GDM1 (cell line): Measurements from ENCODE around the gene PDXP.
"Not testable (repeated sequence)": the region's sequence is repeated elsewhere in the genome, so short reads cannot be mapped to it uniquely, and the experiment has no call there.

Experiments used
- DNase-seq: peaks from one replicate; lab custom pipeline; 2025; lab: John Stamatoyannopoulos, UW

PDXP gene, protein sequence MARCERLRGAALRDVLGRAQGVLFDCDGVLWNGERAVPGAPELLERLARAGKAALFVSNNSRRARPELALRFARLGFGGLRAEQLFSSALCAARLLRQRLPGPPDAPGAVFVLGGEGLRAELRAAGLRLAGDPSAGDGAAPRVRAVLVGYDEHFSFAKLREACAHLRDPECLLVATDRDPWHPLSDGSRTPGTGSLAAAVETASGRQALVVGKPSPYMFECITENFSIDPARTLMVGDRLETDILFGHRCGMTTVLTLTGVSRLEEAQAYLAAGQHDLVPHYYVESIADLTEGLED

DNA sequence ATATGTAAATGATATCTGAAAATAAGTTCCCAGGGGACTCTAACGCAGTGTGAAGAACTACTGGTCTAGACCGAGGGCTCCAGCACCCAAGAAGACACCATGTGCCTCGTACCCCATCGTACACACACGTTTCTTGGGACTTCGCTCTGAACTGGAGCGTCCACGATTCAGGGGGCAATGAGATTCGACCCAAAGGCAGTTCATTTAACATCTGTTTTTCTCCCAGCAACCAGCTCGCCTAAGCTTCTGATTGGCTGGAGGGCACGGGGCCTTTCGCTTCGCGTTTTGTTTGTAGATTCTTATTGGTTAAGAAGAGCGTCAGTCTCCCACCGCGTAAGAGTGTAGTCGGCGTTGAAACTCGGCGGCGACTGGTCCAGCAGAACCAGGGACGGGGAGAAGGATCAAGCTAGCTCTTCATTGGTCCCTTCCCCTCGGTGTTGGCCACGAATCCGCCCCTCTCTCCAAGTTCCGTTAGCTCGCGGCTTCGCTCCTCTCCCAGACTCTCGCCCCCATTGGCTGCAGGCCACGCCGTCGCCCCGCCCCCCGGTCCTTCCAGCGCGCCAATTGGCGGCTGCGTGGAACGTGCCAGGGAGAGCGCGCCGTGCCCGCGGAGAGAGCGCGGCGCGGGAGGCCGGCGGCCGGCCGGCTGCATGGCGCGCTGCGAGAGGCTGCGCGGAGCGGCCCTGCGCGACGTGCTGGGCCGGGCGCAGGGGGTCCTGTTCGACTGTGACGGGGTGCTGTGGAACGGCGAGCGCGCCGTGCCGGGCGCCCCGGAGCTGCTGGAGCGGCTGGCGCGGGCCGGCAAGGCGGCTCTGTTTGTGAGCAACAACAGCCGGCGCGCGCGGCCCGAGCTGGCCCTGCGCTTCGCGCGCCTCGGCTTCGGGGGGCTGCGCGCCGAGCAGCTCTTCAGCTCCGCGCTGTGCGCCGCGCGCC lies at the start of gene PDXP:
TSS of gene PDXP (plus strand) at position 591 of the 933 bp plus-strand sequence. CDS start at position 651, 60 bp downstream.
- DNase-seq, result peak; percentile 100

DNA sequence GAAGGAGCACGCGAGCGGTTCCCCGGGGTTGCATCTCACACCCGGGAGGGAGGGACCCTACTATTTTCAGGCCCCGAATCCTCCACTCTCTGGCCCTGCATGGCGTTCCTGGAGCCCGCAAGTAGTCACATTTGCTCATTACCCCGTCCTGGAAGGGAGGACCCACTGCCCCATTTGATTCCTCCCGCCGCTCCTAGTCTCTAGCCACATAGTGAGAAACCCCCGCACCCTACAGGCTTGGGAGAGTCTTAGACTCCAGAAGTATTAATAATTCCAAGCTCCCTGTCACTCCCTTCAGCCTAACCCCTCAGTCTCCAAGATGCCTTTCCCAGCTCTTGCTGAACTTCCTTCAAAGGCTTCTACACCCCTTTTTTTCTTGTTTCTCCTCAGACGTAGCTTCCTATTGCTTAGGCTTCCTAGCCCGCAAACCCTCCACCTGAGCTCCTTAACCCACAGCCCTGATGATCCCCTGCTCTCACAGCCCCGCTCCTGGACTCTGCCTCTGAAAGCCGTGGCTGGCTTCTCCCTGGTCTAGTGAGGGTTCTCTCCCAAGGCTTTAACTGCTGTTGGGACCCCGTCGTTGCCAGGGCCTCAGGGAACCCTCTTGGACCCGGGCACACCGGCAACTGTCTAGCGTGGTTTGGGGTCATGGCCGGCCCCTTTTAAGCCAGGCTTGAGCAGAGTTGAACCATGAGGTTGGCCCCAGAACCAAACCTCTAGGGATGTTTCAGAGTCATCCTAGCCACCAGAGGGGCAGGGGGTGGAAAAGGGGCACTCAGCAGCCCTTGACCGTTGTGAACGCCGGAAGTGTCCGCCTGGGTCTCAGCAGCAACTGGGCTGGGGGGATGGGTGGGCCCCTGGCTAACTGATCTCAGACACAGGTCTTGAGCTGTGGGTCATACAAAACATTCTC lies 49.0 kb upstream of the PDXP start:
- no peak for DNase-seq

DNA sequence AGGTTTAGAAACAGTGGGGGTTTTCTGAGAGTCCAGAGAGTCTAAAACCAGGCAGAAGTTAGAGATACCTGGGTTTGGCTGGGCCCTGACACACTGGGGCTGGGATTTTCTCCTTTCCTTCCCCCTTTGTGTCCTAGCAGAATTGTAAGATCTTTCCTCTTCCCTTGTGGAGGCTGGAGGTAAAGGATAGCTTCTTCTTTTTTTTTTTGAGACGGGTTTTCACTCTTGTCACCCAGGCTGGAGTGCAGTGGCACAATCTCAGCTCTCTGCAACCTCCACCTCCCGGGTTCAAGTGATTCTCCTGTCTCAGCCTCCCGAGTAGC lies 48.4 kb upstream of the PDXP start:
- not testable (repeated sequence) for DNase-seq

DNA sequence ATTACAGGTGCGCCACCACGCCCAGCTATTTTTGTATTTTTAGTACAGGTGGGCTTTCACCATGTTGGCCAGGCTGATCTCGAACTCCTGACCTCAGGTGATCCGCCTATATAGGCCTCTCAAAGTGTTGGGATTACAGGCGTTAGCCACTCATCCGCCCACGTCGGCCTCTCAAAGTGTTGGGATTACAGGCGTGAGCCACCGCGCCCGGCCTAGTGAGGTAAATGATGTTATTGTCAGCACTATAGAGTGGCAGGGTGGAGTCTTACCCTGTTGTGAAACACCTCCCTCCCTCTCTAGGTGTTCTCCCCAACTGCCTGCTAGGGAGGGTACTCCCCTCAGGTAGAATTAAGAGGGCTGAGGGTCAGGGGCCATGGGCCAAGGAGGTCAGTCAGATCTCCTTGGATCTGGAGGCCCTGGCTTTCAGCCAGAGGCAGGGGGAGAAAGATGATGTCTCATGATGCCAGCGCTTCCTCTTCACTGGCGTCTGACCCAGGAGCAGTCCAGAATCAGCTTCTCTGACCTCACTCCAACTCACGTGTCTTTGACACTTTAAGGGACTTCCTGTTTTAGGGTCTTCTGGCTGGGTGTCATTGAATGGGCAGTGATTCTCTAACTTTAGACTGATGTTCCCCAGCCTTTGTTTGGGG lies 47.9 kb upstream of the PDXP start:
- DNase-seq, result no peak

DNA sequence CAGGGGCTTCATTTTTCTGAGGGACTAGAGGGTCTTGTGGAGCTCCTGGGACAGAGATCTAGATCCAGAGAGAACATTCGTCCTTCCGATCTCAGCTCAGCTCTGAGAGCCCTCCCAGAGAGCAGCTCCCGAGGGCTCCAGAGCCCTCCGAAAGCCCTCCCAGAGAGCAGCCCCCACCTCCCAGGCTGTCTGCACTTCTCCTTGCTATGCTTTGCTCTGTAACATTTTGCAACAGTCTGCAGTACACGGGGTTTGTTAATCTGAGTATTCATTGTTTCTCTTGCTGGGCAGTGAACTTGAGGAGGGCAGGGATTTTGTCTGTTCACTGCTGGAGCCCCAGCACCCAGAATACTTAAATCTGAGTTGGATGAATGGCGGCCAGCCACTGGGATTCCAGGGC lies 47.3 kb upstream of the PDXP start:
- no peak for DNase-seq

DNA sequence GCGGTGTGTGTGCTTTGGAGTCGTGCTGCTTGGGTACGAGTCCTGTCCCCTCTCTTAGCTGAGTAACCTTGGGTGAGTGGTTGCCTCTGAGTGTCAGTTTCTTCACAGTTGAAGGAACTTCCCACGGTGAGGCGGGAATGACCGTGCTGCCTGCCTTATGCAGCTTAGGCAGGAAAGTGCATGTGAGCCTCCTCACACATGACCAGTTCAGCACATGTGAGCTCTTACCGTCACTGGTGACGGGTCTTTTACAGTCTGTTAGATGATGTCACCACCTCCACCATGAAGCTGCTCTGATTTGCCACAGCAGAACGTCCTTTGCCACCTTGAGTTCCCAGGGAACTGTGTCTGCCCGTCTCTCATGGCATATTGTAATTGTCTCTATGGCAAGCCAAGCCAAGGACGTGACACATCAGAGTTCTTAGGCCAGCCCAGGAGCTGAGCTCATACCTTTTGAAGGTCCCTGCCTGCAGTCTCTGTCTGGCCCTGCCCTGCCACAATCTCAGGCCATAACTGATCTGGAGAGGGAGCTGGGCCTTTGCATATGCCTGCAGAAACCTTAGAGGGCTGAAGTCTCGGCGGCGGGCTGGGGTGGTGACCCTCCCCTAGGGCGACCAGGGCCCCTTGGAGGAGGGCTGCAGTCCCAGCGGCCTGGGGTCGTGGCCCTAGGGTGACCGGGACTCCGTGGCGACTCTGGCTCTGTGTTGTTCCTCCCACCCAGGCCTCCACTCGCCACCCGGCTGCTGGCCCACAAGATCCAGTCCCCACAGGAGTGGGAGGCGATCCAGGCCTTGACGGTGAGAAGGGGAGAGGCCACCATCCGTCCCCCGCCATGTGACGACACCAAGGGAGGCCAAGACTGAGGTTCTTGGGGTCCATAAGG lies 42.1 kb upstream of the PDXP start:
- DNase-seq, result no peak

DNA sequence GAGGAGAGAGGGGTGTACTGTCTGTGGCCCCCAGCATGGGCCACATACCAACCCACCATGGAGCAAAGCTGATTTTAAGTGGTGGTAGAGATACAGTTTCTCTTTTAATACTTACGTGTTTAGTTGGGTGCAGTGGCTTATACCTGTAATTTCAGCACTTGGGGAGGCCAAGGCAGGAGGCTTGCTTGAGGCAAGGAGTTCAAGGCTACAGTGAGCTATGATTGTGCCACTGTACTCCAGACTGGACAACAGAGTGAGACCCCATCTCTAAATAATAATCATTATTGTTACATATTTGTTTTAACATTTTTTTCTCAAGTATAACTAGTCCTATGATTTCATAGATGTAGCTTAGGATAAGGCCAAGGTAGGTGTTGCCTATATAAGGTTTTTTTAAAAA lies 41.1 kb upstream of the PDXP start:
- no peak for DNase-seq

DNA sequence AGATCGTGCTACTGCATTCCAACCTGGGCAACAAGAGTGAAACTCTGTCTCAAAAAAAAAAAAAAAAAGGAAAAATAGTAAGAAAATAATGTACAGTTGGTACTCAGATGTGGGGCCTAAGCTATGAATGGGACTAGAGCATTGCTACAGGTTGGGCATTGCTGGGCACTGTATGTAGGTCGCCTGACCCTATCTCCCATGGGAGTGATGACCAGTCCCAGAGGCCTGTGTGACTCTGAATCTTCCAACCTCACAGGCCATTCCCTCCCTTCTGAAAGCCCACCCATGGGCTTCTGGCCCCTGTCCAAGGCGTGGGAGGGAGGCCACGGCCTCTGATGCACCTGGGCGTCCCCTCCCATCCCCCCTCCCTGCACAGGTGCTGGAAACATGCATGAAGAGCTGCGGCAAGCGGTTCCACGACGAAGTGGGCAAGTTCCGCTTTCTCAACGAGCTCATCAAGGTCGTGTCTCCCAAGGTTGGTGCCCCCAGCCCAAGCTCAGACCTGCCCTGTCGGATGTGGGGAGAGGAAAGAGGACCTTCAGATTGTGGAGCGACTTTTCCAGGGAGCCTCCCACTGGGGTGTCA lies 40.4 kb upstream of the PDXP start:
- no peak for DNase-seq

DNA sequence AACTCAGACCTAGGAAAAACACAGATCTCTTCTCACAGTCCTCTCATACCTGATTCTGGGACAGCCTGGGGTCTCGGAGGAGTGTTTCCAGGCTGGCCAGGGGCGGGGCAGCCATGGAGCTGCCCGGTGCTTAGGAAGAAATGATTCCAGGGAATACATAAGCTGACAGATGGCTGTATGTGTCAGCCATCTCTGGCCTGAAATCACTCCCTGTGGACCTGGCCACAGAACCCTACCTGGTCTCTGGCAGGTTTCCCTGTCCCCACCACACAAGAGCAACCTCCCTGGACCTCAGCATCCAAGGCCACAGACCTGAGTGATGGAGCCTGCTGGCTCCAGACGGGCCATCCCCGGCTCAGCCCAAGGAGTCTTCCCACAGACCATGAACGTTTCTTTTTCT lies 39.8 kb upstream of the PDXP start:
- DNase-seq, result no peak

DNA sequence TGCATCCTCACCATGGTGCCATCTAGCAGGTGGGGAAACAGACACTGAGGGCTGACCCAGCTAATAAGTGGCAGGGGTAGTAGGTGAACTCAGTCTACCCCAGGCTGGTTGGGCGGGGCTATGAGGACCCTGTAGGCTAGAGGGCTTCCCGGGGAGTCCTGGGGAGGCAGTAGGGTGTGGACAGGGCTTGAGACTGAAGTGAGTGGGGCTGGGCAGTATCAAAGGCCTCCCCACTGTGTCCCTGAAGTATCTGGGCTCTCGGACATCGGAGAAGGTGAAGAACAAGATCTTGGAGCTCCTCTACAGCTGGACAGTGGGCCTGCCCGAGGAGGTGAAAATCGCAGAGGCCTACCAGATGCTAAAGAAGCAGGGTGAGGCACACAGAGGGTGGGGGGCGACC lies 38.5 kb upstream of the PDXP start:
- DNase-seq, result no peak

DNA sequence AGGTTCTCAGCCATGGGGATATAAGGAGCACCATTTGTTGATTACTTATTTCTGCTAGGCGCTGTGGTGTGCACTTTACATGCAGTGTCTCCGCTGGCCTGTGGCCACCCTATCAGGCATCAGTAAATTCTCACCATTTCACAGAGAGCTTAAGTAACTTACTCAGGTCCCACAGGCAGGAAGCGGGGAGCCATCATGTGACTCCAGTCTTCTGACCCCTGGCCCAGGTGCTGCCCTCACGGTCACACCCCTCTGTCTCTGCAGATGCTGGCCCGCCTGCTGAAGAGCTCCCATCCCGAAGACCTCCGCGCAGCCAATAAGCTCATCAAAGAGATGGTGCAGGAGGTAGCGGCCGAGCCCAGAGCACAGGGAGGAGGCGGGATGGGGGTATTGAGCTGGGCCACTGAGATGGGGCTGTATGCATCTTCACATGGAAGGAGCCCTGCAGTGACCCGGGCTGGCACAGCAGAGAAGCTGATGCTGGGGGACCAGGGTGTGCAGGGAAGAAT lies 37.1 kb upstream of the PDXP start:
- DNase-seq, result no peak

DNA sequence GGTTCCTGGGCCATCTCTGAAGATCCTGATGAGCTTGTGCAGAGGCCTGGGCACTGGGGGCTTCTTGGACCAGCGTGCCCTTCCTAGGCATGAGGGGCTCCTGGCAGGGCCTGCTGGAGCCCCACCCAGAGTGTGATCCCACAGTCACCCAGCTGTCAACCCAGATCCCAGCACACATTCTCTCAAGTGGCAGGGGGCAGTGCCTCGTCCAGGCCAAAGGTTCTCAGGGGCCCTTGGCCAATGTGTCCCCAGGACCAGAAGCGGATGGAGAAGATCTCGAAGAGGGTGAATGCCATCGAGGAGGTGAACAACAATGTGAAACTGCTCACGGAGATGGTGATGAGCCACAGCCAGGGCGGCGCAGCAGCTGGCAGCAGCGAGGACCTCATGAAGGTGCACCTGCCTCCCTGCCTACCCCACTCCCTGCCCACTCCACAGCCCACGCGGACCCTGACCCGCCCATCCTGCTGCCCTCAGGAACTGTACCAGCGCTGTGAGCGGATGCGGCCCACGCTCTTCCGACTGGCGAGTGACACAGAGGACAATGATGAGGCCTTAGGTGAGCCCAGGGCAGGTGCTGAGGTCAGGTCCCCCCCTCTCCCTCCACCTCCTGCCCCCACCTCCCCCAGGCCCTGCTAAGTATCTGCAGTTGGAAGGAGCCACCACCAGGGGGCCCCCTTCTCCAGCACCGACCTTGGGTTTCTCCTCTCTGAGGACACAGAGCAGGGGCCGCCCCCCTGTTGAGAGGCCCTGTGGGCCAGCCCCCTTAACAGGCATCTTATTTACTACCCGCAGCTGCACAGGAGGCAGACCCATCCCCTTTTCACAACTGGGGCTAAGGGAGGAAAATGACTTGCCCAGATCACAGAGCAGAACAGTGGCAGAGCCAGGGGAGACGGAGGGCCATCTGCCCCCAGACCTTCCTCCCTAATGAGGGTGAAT lies 35.2 kb upstream of the PDXP start:
- peak; percentile 37 for DNase-seq

DNA sequence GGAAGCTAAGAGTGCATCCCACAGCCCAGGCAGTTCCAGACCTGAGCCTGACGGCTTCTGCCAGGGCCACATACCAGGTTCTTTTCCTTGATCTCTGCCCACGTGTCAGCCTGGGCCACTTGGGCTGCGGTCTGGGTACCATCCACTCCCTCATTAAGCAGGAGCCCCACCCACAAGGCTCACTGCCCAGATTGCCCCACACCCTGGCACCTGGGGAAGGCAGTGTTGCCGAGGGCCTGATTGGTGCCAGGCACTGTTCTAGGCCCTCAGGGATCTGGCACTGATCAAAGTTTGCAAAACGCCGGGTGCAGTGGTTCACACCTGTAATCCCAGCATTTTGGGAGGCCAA lies 34.5 kb upstream of the PDXP start:
- no peak for DNase-seq

DNA sequence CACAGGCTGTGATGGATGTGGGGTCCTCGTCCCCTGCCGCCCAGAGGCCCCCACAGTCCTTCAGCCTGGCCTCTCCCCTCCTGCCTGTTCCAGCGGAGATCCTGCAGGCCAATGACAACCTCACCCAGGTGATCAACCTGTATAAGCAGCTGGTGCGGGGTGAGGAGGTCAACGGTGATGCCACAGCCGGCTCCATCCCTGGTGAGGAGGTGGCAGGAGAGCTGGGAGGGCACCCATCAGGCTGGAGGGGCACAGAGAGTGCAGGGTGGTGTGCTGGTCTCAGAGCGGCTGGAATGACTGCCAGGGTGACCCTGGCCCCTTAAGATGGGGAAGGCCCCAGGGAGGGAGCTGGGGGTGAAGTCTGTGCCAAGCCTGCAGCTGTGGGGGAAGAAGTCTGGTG lies 33.6 kb upstream of the PDXP start:
- DNase-seq, result no peak

DNA sequence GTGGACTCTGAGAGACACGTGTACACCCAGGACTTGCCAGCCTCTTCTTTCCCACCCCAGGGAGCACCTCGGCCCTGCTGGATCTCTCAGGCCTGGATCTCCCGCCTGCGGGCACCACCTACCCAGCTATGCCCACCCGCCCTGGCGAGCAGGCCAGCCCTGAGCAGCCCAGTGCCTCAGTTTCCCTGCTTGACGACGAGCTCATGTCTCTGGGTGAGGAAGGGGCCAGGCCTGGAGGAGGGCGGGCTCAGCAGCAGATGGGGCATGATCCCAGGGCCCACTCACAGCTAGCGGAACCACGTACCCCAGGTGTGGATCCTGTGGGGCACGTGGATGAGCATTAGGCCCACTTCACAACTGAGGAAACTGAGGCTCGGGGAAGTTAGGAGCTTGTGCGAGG lies 32.8 kb upstream of the PDXP start:
- no peak for DNase-seq

DNA sequence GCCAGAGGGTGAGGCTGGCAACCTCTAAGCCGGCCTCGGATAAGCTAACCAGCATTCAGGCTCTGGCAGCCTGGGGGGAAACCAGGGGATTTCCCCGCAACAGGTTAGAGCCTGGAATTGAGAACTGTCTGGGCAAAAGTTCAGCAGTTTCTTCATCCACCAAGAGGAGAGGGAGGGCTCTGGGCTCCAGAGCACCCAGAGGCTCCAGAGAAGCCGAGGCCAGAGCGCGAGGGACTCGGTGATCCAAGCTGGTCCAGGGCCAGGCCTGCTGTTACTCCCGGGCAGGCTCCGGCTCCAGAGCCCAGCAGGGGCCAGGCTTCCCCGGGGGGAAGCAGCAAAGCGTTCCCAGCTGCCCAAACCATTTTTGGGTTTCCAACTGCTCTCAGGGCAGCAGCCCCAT lies 32.4 kb upstream of the PDXP start:
- DNase-seq, result no peak

DNA sequence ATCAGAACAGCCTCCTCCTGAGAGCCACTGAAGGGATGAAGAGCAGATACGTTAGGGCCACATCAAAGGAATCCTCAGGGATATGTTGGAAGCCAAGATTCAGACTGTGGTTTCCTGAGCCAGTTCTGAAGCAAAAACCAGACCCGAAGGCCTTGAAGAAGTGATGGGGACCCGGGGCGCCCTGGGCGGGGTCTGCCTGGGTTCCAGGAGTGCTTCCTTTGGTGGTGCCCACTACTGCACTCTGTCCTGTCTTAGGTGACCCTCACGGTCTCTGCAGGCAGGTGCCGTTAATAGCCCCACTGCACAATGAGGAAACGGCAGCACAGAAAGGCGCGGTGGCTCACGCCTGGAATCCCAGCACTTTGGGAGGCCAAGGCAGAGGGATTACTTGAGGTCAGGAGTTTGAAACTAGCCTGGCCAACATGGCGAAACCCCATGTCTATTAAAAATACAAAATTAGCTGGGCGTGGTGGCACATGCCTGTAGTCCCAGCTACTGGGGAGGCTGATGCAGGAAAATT lies 31.9 kb upstream of the PDXP start:
- no peak for DNase-seq

DNA sequence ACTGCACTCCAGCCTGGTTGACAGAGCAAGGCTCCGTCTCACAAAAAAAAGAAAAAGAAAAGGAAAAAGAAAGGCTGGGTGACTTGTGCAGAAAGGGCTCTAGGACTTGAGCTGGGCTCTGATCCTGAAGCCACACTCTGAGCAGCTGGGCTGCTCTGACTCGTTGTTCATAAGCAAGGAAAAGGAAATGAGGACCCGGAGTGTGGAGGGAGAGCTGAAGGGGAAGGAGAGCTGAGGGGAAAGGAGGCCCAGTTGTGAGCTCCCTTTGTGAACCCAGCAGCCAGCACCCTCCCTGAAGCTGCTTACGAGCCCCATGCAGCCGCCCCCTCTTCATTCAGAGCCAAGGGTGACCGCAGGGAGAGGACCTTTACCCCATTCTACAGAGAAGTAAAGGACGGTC lies 31.4 kb upstream of the PDXP start:
- DNase-seq, result peak; percentile 58

DNA sequence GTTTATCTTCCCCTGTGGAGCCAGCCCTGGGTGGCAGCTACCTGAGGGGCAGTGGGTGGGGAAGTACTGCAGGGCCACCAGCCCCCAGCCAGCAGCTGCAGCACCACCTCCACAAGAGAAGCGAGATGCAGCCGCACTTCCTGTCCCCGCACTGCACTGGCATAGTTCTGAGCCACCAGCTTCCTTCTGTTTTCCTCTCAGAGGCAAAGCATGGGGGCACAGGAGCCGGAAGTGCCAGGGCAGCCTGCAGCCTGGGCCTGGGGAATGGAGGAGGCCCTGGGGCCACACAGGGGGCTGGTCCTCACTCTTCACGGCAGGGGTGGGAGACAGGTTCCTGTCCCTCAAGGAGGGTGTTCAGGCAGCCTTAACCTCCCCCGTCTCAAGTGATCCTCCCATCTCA lies 31.0 kb upstream of the PDXP start:
- DNase-seq, result peak; percentile 74
